ENCODE measurements around the gene MOB3B. TPM values are rescaled to one million over a fixed set of nuclear protein-coding genes. Genes with fewer than 3 reads are reported as not detected.

Gene MOB3B
- polyA plus RNA-seq, 1 of the 3 experiments (the other 2 are of a cell fraction): 0.90 TPM

DNA sequence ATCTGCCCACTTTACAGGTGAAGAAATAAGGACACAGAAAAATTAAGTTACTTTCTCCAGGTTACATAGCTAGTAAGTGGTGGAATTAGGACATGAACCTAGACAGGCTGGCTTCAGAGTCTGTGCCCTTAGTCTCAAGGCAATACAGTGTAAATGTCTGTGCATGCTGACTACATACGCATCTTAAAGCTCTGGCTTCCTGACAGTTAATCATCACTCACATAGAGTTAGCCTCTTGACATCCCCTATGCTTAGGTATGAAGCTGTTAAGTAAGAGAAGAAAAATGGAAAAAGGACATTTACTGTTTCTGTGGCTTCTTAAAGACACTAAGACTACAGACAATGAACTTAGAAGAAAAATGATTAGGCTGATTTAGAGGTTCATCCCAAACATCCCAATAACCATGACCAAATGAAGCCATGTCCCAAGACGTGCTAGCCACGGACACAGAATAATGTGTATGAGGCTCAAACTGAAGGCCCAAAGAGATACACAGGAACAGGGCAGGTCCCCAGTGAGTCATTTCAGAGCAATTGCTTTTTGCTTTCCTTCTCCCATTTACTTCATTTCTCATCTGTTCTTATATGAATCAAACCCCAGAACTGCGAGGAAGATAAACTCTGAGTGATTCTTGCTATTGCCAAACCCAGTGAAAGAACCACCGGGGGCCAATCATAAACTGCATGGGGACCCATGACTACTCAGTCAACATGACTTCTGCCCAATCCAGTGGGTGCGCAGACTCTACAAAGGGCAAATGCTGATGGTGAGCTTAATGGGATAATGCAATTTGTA lies 105.5 kb downstream of the MOB3B start:
- ChIA-PET POLR2A (no interaction called here), CTCF (no interaction called here)
- Histone ChIP-seq H4K20me1 (ENCODE audit: insufficient read depth) (no peaks in the 10 kb centered on the region), H3F3A (replicated peaks; ENCODE audit: insufficient read depth) (peaks cover 15% of the 10 kb centered on the region), H3K9ac (no peak overlapping the region), H3K27me3 (ENCODE audit: insufficient read depth) (no peaks in the 10 kb centered on the region), H2AFZ (ENCODE audit: low read depth) (0 out of 2 replicates have a peak overlapping the region, but pooled peaks have one; percentile 5), H3K9me2 (no peaks in the 10 kb centered on the region), H3K4me3 (ENCODE audit: low read depth in 2 of 2, low read length in 1 of 2) (no peak overlapping the region), H3K79me2 (ENCODE audit: insufficient read depth) (no peaks in the 10 kb centered on the region), H3K9me3 (no peaks in the 10 kb centered on the region), H3K27ac (ENCODE audit: low read depth in 2 of 2, low read length in 1 of 2) (peak overlapping the region in 1 of 2 experiments; percentile 41; a peak in 2 of 4 replicates), H3K36me3 (replicated peaks in 1 of 2; ENCODE audit: control insufficient read depth in 1 of 2, insufficient read depth in 2 of 2, low read length in 1 of 2) (no peaks in the 10 kb centered on the region), H3K4me1 (ENCODE audit: control insufficient read depth in 1 of 2, insufficient read depth in 2 of 2, low read depth in 1 of 2, low read length in 1 of 2) (peaks cover 13 to 18% of the 10 kb centered on the region in 2 experiments; a peak in 3 of 4 replicates), H3K4me2 (no peak overlapping the region)
- 78% methylated on average over 6 of the region's 6 CpGs for WGBS (ENCODE audit: low lambda C conversion rate)
- TF ChIP-seq NFIC (IDR thresholded peaks at IDR 0.05; ENCODE audit: borderline replicate concordance) (no peak), GABPA (IDR thresholded peaks at IDR 0.05; ENCODE audit: low read depth) (no peak), JUND (IDR thresholded peaks at IDR 0.05) (peak; percentile 25; the same call in 1 of the 2 replicates), FOXJ3 (CRISPR knock-in tag; IDR thresholded peaks at IDR 0.05) (no peak), POLR2AphosphoS5 (IDR thresholded peaks at IDR 0.05; ENCODE audit: low read depth, low read length) (no peak), SMC3 (IDR thresholded peaks at IDR 0.05; ENCODE audit: low read depth, low read length) (no peak)
- no peak for DNase-seq

GRCh38 chr9:27422279-27422834 lies 107.3 kb downstream of the MOB3B start:
- POLR2A ChIA-PET: no interaction called here

More at GRCh38 chr9:27422279-27422834, 107.3 kb downstream of the MOB3B start:
- no peak for TF ChIP-seq JUND (IDR thresholded peaks at IDR 0.05)
- TF ChIP-seq, protein P1, sequence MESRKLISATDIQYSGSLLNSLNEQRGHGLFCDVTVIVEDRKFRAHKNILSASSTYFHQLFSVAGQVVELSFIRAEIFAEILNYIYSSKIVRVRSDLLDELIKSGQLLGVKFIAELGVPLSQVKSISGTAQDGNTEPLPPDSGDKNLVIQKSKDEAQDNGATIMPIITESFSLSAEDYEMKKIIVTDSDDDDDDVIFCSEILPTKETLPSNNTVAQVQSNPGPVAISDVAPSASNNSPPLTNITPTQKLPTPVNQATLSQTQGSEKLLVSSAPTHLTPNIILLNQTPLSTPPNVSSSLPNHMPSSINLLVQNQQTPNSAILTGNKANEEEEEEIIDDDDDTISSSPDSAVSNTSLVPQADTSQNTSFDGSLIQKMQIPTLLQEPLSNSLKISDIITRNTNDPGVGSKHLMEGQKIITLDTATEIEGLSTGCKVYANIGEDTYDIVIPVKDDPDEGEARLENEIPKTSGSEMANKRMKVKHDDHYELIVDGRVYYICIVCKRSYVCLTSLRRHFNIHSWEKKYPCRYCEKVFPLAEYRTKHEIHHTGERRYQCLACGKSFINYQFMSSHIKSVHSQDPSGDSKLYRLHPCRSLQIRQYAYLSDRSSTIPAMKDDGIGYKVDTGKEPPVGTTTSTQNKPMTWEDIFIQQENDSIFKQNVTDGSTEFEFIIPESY (IDR thresholded peaks at IDR 0.05; ENCODE audit: borderline replicate concordance, low read depth): no peak
- no peak for TF ChIP-seq CHD2 (IDR thresholded peaks at IDR 0.05; ENCODE audit: low read length, partially characterized antibody)
- TF ChIP-seq NRF1 (IDR thresholded peaks at IDR 0.05; ENCODE audit: low read depth, low read length): no peak
- TF ChIP-seq, protein P2, sequence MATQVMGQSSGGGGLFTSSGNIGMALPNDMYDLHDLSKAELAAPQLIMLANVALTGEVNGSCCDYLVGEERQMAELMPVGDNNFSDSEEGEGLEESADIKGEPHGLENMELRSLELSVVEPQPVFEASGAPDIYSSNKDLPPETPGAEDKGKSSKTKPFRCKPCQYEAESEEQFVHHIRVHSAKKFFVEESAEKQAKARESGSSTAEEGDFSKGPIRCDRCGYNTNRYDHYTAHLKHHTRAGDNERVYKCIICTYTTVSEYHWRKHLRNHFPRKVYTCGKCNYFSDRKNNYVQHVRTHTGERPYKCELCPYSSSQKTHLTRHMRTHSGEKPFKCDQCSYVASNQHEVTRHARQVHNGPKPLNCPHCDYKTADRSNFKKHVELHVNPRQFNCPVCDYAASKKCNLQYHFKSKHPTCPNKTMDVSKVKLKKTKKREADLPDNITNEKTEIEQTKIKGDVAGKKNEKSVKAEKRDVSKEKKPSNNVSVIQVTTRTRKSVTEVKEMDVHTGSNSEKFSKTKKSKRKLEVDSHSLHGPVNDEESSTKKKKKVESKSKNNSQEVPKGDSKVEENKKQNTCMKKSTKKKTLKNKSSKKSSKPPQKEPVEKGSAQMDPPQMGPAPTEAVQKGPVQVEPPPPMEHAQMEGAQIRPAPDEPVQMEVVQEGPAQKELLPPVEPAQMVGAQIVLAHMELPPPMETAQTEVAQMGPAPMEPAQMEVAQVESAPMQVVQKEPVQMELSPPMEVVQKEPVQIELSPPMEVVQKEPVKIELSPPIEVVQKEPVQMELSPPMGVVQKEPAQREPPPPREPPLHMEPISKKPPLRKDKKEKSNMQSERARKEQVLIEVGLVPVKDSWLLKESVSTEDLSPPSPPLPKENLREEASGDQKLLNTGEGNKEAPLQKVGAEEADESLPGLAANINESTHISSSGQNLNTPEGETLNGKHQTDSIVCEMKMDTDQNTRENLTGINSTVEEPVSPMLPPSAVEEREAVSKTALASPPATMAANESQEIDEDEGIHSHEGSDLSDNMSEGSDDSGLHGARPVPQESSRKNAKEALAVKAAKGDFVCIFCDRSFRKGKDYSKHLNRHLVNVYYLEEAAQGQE (IDR thresholded peaks at IDR 0.05; ENCODE audit: low read depth, low read length): no peak
- TF ChIP-seq TCF12 (IDR thresholded peaks at IDR 0.05): no peak
- TF ChIP-seq RXRA (IDR thresholded peaks at IDR 0.05; ENCODE audit: borderline replicate concordance, low read depth): no peak
- no peak for TF ChIP-seq RFX5 (IDR thresholded peaks at IDR 0.05; ENCODE audit: low read length)
- TF ChIP-seq, protein P3, sequence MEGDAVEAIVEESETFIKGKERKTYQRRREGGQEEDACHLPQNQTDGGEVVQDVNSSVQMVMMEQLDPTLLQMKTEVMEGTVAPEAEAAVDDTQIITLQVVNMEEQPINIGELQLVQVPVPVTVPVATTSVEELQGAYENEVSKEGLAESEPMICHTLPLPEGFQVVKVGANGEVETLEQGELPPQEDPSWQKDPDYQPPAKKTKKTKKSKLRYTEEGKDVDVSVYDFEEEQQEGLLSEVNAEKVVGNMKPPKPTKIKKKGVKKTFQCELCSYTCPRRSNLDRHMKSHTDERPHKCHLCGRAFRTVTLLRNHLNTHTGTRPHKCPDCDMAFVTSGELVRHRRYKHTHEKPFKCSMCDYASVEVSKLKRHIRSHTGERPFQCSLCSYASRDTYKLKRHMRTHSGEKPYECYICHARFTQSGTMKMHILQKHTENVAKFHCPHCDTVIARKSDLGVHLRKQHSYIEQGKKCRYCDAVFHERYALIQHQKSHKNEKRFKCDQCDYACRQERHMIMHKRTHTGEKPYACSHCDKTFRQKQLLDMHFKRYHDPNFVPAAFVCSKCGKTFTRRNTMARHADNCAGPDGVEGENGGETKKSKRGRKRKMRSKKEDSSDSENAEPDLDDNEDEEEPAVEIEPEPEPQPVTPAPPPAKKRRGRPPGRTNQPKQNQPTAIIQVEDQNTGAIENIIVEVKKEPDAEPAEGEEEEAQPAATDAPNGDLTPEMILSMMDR (IDR thresholded peaks at IDR 0.05): no peak
- TF ChIP-seq, protein P4, sequence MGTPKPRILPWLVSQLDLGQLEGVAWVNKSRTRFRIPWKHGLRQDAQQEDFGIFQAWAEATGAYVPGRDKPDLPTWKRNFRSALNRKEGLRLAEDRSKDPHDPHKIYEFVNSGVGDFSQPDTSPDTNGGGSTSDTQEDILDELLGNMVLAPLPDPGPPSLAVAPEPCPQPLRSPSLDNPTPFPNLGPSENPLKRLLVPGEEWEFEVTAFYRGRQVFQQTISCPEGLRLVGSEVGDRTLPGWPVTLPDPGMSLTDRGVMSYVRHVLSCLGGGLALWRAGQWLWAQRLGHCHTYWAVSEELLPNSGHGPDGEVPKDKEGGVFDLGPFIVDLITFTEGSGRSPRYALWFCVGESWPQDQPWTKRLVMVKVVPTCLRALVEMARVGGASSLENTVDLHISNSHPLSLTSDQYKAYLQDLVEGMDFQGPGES (IDR thresholded peaks at IDR 0.05; ENCODE audit: low read depth, low read length): no peak
- no peak for TF ChIP-seq EZH2phosphoT487 (IDR thresholded peaks at IDR 0.05; ENCODE audit: borderline replicate concordance, low read depth)
- H3K27ac ChIP-seq (ENCODE audit: low read depth in 2 of 2, low read length in 1 of 2): no peak overlapping the region
- H3K4me3 ChIP-seq (ENCODE audit: low read depth in 2 of 2, low read length in 1 of 2): no peak overlapping the region
- WGBS (ENCODE audit: low lambda C conversion rate): 37% methylated on average over 1 of the region's 1 CpG
- no peak overlapping the region for H3K9ac ChIP-seq
- CTCF ChIA-PET: no interaction called here
- no peaks in the 10 kb centered on the region for H3K36me3 ChIP-seq (replicated peaks in 1 of 2; ENCODE audit: control insufficient read depth in 1 of 2, insufficient read depth in 2 of 2, low read length in 1 of 2)
- no peak overlapping the region for H2AFZ ChIP-seq (ENCODE audit: low read depth)
- H3K27me3 ChIP-seq (ENCODE audit: insufficient read depth): no peaks in the 10 kb centered on the region
- H3K4me2 ChIP-seq: no peak overlapping the region
- H3K79me2 ChIP-seq (ENCODE audit: insufficient read depth): no peaks in the 10 kb centered on the region
- DNase-seq: no peak
- peaks cover 9 to 11% of the 10 kb centered on the region in 2 experiments; a peak in 3 of 4 replicates for H3K4me1 ChIP-seq (ENCODE audit: control insufficient read depth in 1 of 2, insufficient read depth in 2 of 2, low read depth in 1 of 2, low read length in 1 of 2)
- H3K9me3 ChIP-seq: no peaks in the 10 kb centered on the region
- no peaks in the 10 kb centered on the region for H4K20me1 ChIP-seq (ENCODE audit: insufficient read depth)
- peaks cover 8% of the 10 kb centered on the region for H3F3A ChIP-seq (replicated peaks; ENCODE audit: insufficient read depth)
- no peaks in the 10 kb centered on the region for H3K9me2 ChIP-seq
